ENCODE measurements around the gene ITGAX. TPM values are rescaled to one million over a fixed set of nuclear protein-coding genes. Genes with fewer than 3 reads are reported as not detected.

Gene ITGAX
- total RNA-seq, 4 donors from 2014 or later, result 1.1 to 2.0 (median 1.2) TPM; not detected in 1

DNA sequence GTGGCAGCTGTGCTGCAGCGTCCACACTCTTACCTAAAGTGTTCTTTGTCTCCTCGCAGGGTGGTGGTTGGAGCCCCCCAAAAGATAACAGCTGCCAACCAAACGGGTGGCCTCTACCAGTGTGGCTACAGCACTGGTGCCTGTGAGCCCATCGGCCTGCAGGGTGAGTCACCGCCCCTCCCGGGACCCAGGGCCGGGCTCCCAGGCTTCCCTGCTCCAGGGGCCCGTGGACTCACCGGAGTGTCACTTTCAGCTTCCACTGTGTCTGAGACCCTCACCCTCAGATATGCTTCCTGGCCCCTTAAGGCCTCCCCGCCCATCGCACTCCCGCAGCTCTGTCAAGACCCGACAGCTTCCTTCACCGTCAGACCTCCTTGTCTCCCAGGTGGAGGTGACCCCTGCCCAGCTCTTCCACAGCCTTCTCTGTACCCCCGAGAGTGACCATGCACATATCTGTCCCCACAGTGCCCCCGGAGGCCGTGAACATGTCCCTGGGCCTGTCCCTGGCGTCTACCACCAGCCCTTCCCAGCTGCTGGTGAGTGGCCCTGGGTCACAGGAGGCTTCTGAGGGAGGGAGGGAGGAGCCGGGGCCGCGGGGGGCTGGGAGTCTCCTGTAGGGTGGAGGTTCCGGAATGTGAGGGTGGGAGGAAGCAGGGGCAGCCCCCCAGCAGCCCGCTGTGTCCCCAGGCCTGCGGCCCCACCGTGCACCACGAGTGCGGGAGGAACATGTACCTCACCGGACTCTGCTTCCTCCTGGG is 1.8 kb downstream of the ITGAX start:
- TF ChIP-seq POLR2AphosphoS5 (IDR thresholded peaks at IDR 0.05) (no peak), EP300 (IDR thresholded peaks at IDR 0.05) (no peak), POLR2A (IDR thresholded peaks at IDR 0.05) (no peak)
- TF ChIP-seq, protein P1, sequence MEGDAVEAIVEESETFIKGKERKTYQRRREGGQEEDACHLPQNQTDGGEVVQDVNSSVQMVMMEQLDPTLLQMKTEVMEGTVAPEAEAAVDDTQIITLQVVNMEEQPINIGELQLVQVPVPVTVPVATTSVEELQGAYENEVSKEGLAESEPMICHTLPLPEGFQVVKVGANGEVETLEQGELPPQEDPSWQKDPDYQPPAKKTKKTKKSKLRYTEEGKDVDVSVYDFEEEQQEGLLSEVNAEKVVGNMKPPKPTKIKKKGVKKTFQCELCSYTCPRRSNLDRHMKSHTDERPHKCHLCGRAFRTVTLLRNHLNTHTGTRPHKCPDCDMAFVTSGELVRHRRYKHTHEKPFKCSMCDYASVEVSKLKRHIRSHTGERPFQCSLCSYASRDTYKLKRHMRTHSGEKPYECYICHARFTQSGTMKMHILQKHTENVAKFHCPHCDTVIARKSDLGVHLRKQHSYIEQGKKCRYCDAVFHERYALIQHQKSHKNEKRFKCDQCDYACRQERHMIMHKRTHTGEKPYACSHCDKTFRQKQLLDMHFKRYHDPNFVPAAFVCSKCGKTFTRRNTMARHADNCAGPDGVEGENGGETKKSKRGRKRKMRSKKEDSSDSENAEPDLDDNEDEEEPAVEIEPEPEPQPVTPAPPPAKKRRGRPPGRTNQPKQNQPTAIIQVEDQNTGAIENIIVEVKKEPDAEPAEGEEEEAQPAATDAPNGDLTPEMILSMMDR (IDR thresholded peaks at IDR 0.05), result no peak
- Histone ChIP-seq H3K36me3 (no peaks in the 10 kb centered on the region), H3K4me3 (no peak overlapping the region), H3K9me3 (no peaks in the 10 kb centered on the region), H3K27me3 (peaks cover 3% of the 10 kb centered on the region), H3K4me1 (no peaks in the 10 kb centered on the region), H3K27ac (no peak overlapping the region)
- peak in 1 of 2 donors; percentile 74 for DNase-seq (ENCODE audit: low spot score in 2 of 2)
- 62% methylated on average over 18 of the region's 28 CpGs for WGBS

DNA sequence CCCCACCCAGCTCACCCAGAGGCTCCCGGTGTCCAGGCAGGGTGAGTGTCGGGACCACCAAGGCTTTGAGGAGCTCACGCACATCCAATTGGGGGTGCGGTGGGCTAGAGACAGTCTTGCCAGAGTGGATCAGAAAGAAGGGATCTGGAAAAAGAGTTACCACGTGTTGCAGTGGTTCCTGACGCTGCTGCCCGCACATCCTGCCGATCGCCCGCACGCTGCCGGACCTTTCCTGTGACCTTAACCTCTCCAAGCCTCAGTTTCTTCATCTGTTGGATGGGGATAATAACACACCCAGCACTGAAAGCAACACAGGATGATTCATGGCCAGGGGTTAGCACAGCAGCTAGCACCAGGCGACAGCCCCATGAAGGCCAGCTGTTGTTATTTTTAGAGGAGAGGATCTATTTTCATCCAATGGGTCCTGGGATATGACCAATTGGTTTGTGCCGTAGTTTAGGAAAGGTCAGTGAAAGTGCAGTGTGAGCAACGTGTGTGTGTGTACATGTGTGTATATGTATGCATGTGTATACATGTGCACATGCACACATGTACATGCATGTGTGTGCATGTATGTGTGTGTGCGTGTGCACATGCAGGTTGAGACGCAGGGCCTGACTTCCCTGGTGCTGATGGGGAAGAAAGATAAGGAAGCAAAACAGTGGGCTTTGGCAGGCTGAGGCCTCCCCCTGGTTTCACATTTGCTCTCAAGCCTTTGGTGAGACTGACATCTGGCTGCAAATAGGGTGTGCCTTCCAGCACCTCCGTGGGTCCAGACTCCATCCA is 2.5 kb downstream of the ITGAX start:
- H3K36me3 ChIP-seq, result no peaks in the 10 kb centered on the region
- no peak overlapping the region for H3K27ac ChIP-seq
- peak in 1 of 2 donors; percentile 32 for DNase-seq (ENCODE audit: low spot score in 2 of 2)
- H3K4me1 ChIP-seq, result no peaks in the 10 kb centered on the region
- H3K27me3 ChIP-seq, result peaks cover 6% of the 10 kb centered on the region
- no peak overlapping the region for H3K4me3 ChIP-seq
- 83% methylated on average over 15 of the region's 18 CpGs for WGBS
- H3K9me3 ChIP-seq, result no peaks in the 10 kb centered on the region
- TF ChIP-seq, protein P1 (IDR thresholded peaks at IDR 0.05), result no peak
- TF ChIP-seq POLR2AphosphoS5 (IDR thresholded peaks at IDR 0.05) (no peak), EP300 (IDR thresholded peaks at IDR 0.05) (no peak), POLR2A (IDR thresholded peaks at IDR 0.05) (no peak)

DNA sequence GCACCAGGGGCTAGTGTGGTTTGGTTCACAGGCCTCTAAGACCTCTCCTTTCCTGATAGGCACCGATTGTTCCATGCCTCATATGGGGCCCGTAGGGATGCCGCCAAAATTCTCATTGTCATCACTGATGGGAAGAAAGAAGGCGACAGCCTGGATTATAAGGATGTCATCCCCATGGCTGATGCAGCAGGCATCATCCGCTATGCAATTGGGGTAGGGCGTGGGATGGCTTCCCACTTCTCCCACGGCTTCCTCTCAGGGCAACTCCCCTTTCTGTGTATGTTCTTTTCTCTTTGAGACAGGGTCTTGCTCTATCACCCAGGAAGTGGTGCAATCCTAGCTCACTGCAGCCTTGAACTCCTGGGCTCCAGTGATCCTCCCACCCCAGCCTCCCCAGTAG is 5.3 kb downstream of the ITGAX start:
- no peak for DNase-seq (ENCODE audit: low spot score in 2 of 2)
- TF ChIP-seq, protein P1 (IDR thresholded peaks at IDR 0.05), result no peak
- TF ChIP-seq POLR2A (IDR thresholded peaks at IDR 0.05) (no peak), EP300 (IDR thresholded peaks at IDR 0.05) (no peak), POLR2AphosphoS5 (IDR thresholded peaks at IDR 0.05) (no peak)
- Histone ChIP-seq H3K4me3 (no peak overlapping the region), H3K36me3 (no peaks in the 10 kb centered on the region), H3K27ac (no peak overlapping the region), H3K27me3 (peaks cover 6% of the 10 kb centered on the region), H3K9me3 (no peaks in the 10 kb centered on the region), H3K4me1 (no peaks in the 10 kb centered on the region)
- WGBS, result 67% methylated on average over 4 of the region's 7 CpGs

DNA sequence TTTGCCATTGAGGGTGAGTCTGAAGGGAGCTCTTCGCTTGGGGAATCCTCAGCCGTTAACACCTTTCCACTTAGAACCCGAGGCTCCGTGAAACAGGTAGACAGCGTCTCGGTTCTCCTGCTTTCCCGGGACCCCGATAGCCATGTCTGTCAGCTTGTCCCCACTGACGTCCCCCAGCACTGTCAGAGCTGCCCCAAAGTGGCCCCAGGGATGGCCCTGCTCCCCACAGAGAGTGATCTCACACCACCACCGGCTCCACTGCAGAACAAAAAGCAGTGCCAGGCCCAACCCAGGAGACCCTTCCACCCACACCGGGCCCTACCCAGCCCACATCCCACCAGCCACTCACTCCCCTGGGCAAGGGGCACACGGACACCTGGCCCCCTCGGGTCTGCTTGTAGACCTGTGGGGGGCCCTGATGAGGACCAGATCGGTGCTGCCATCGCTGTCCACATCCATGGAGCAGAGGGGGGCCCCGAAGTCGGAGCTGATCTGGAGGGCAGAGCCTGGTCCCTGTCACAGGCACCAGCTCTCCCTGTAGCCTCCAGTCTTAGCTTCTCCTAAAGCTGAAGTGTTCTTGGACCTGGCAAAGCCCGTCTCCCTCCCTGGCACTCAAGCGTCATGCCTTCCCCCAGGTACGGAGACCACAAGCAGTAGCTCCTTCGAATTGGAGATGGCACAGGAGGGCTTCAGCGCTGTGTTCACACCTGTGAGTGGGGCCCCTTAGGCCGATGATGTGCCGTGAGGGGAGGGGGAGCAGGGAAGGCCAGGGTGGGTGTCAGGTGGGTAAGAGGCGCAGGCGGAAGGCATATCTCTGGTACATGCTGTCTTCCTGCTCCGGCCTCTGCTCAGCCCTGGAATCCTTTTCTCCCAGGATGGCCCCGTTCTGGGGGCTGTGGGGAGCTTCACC is 6.5 kb downstream of the ITGAX start:
- no peaks in the 10 kb centered on the region for H3K4me1 ChIP-seq
- DNase-seq (ENCODE audit: low spot score in 2 of 2), result no peak

More for the DNA sequence above, 6.5 kb downstream of the ITGAX start:
- Histone ChIP-seq H3K36me3 (no peaks in the 10 kb centered on the region), H3K4me3 (no peak overlapping the region), H3K9me3 (no peaks in the 10 kb centered on the region), H3K27me3 (peaks cover 6% of the 10 kb centered on the region), H3K27ac (no peak overlapping the region)
- 86% methylated on average over 19 of the region's 28 CpGs for WGBS
- TF ChIP-seq POLR2AphosphoS5 (IDR thresholded peaks at IDR 0.05) (no peak), EP300 (IDR thresholded peaks at IDR 0.05) (no peak), POLR2A (IDR thresholded peaks at IDR 0.05) (no peak)
- TF ChIP-seq, protein P1 (IDR thresholded peaks at IDR 0.05), result no peak

Measured in suprapubic skin (tissue), 4 donors.